Neural crest cell (in vitro differentiated cells): Measurements from ENCODE around the gene DLGAP3. TPM values are rescaled to one million over a fixed set of nuclear protein-coding genes. Genes with fewer than 3 reads are reported as not detected.

Experiments
- DNase-seq: peaks from one replicate; pipeline ENCODE4 v3.0.0; 2021; ENCODE audit warnings: low read depth, mixed read lengths, low spot score
- H3K27ac Mint-ChIP-seq: one replicate; pipeline ENCODE4 v1.8.0; 2021; ENCODE audit warnings: mild to moderate bottlenecking, mixed read lengths; ENCODE audit not compliant: unreplicated experiment
- H3K27me3 Mint-ChIP-seq: 2 replicates; pipeline ENCODE4 v1.8.0; 2021; ENCODE audit warnings: low read depth, mild to moderate bottlenecking, mixed read lengths
- H3K36me3 Mint-ChIP-seq: 2 replicates; pipeline ENCODE4 v1.8.0; 2021; ENCODE audit warnings: low read depth, mild to moderate bottlenecking, mixed read lengths
- H3K4me1 Mint-ChIP-seq: 2 replicates; pipeline ENCODE4 v1.8.0; 2021; ENCODE audit warnings: mixed read lengths
- H3K4me3 Mint-ChIP-seq: one replicate; pipeline ENCODE4 v1.8.0; 2021; ENCODE audit warnings: mild to moderate bottlenecking, mixed read lengths
- H3K9me3 Mint-ChIP-seq: 2 replicates; pipeline ENCODE4 v1.8.0; 2021; ENCODE audit warnings: mixed read lengths
- total RNA-seq: library from RNA; stranded (reverse); gene quantifications from 2 replicates; pipeline ENCODE4 v1.2.1, GENCODE V29; 2021
- TF ChIP-seq, protein P1 (sequence below): fragments of 200-600 bp; sonication (generic); conservative IDR thresholded peaks from 2 replicates; pipeline ENCODE4 v1.5.0; 2021; ENCODE audit warnings: antibody characterized with exemption, mild to moderate bottlenecking

Gene DLGAP3
- total RNA-seq, 1 donor from 2014 or later: 5.0 TPM

GRCh38 chr1:34864759-34865158 is 64.7 kb downstream of the DLGAP3 start:
- H3K36me3 Mint-ChIP-seq: no peaks in the 10 kb centered on the region
- TF ChIP-seq, protein P1, sequence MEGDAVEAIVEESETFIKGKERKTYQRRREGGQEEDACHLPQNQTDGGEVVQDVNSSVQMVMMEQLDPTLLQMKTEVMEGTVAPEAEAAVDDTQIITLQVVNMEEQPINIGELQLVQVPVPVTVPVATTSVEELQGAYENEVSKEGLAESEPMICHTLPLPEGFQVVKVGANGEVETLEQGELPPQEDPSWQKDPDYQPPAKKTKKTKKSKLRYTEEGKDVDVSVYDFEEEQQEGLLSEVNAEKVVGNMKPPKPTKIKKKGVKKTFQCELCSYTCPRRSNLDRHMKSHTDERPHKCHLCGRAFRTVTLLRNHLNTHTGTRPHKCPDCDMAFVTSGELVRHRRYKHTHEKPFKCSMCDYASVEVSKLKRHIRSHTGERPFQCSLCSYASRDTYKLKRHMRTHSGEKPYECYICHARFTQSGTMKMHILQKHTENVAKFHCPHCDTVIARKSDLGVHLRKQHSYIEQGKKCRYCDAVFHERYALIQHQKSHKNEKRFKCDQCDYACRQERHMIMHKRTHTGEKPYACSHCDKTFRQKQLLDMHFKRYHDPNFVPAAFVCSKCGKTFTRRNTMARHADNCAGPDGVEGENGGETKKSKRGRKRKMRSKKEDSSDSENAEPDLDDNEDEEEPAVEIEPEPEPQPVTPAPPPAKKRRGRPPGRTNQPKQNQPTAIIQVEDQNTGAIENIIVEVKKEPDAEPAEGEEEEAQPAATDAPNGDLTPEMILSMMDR: no peak
- H3K9me3 Mint-ChIP-seq: no peaks in the 10 kb centered on the region
- no peak overlapping the region for H3K27ac Mint-ChIP-seq
- peaks cover 3% of the 10 kb centered on the region for H3K4me1 Mint-ChIP-seq
- H3K27me3 Mint-ChIP-seq: peaks cover 55% of the 10 kb centered on the region
- DNase-seq: no peak
- peak overlapping the region; percentile 81 for H3K4me3 Mint-ChIP-seq

GRCh38 chr1:34863501-34863900 is 65.9 kb downstream of the DLGAP3 start:
- DNase-seq: no peak
- TF ChIP-seq, protein P1: no peak
- H3K9me3 Mint-ChIP-seq: no peaks in the 10 kb centered on the region
- no peaks in the 10 kb centered on the region for H3K36me3 Mint-ChIP-seq
- peaks cover 12% of the 10 kb centered on the region for H3K4me1 Mint-ChIP-seq
- H3K27me3 Mint-ChIP-seq: peaks cover 52% of the 10 kb centered on the region
- H3K27ac Mint-ChIP-seq: no peak overlapping the region
- H3K4me3 Mint-ChIP-seq: peak overlapping the region; percentile 29

DNA sequence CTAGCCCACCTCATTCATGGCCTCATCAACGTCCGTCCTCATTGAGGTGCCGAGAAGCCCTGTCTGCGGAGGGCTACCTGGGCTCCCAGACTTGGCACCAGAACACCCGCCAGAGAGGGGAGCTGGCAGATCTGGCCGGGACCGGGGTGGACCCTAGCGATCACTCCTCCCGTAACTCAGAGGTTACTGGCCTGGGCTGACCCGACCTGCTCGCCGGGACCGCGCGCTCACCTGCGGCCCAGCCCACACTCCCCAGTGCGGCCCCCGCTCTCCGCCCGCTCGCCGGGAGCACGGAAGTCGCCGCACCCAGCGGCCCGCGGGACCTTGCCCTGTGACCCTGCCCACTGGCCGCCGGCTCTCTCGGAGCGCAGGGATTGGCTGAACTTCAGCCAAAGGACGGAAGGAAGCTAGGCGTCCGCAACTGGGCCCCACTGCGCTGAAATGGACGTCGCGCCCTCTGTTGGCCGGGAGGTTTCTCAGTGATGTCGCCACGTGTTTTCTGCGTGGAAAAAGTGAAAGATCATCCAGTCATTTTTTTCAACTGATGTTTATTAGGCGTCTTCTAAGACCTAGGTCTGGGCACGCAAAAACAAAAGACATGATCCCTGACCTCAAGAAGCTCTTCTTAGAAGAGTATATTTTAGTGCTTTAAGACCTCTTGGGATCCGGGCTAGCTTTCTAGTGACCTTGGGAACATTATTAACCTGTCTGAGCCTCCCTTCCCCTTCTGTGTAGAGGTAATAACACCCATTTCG is 69.8 kb downstream of the DLGAP3 start, which contains the start of gene SMIM12:
SMIM12 (minus strand) TSS at position 304 of the 755 bp plus-strand sequence. CDS start 3,772 bp downstream, outside the sequence.
- H3K27ac Mint-ChIP-seq: peak within 1 kb of the TSS; percentile 84
- no peaks in the 10 kb centered on the region for H3K9me3 Mint-ChIP-seq
- TF ChIP-seq, protein P1: peak; percentile 87
- peak within 1 kb of the TSS; percentile 96 for H3K4me3 Mint-ChIP-seq
- peak; percentile 89 for DNase-seq
- no peaks in the 10 kb centered on the region for H3K36me3 Mint-ChIP-seq
- H3K4me1 Mint-ChIP-seq: peaks cover 19% of the 10 kb centered on the region
- H3K27me3 Mint-ChIP-seq: peaks cover 32% of the 10 kb centered on the region

DNA sequence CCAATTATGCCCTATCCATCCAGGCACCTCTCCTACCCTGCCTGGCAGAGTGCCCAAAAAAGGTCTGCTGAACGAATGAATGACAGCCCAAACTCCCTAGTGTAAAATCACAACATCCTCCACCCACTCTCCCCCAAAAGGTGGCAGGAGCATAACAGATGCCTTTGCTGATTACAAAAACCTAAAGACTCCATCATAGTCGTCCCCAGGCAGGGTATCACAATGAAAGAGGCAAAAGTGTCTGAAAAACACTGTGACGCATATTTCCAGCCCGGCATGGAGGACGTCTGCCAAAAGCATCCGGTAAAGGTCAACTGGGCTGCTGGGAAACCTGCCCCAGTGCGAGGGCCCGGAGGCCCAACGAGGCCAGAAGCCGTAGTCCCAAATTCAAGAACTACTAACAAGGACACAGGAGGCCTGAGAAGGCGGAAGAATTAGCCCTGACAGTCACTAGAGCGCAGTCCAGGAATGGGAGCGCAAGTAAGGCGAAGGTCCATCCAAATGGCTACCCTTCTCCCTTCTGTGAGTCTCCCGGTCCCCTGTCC is 70.5 kb downstream of the DLGAP3 start:
- no peak for DNase-seq
- Mint-ChIP-seq H3K9me3 (no peaks in the 10 kb centered on the region), H3K27me3 (peaks cover 25% of the 10 kb centered on the region), H3K4me1 (peaks cover 19% of the 10 kb centered on the region), H3K4me3 (peak overlapping the region; percentile 96), H3K27ac (peak overlapping the region; percentile 84), H3K36me3 (no peaks in the 10 kb centered on the region)
- TF ChIP-seq, protein P1: no peak

DNA sequence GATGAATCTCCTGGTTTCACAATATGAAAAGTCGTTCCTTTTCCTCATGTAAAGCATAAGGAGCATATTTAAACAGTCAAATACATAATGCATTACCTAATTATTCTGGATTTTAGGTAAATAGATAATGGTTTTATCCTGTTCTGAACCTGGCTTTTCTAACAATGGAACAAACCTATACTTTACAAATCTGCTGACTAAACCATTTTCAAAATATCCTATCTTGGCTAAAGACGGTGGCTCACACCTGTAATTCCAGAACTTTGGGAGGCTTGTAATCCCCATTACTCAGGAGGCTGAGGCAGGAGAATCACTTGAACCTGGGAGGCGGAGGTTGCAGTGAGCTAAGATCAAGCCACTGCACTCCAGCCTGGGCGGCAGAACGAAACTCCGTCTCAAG is 72.8 kb downstream of the DLGAP3 start:
- Mint-ChIP-seq H3K4me1 (peaks cover 29% of the 10 kb centered on the region), H3K36me3 (no peaks in the 10 kb centered on the region), H3K27ac (no peak overlapping the region), H3K9me3 (no peaks in the 10 kb centered on the region), H3K27me3 (peaks cover 7% of the 10 kb centered on the region), H3K4me3 (peak overlapping the region; percentile 51)
- DNase-seq: no peak
- TF ChIP-seq, protein P1: no peak
